GM18909 (cell line): Measurements from ENCODE around the gene TNPO3.
"Not testable (repeated sequence)": the region's sequence is repeated elsewhere in the genome, so short reads cannot be mapped to it uniquely, and the experiment has no call there.

Experiments
- ATAC-seq: cut with Tn5 transposase; IDR thresholded peaks from one replicate; pipeline ENCODE4 v1.9.1; 2021; ENCODE audit warnings: mild to moderate bottlenecking; ENCODE audit not compliant: unreplicated experiment, poor library complexity

TNPO3 gene

DNA sequence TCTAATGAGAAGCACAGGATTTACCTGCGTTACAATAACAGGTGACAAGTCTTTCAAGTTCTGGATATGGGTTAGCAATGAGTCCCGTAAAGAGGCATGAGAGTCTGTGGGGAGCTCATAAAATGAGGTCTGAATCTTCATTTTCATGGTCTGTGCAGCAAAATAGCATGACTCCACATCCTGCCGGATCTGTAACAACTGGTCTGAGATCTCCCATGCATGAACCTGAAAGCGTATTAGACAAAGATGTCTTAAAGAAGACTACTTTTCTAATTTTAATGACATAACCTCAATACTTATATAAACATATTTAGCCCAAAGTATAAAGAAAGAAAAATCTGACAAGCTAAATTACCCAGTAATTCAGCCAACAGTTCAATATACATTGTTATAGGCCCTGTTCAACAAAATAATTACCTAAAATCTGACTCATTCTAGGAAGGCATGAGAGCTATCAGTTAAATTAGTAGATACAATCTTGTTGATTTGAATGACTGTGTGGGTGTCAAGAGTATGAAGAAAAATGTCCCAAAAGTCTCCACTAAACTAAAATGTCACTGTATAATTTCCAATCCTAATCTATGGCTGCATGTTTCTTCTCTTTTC, 36.9 kb downstream of the TNPO3 start:
- ATAC-seq: peak; percentile 78

DNA sequence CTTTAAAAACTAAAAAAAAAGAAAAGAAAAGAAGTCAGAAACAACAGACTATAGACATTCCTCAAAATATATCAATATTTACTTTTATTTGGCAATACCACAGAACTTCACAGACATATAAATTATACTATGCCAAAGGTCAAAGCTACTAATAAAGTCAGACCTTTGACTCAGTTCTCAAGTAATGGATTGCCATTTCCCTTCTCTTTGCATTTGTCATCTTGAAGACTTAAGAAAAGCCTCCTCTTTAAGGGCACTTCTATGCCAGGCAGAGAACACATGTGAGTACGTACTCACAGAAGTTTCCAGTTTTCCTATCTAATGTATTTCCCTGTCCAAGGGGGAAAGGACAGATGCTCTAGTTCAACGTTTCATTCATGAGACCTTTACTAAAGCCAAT, 37.6 kb downstream of the TNPO3 start:
- peak; percentile 6 for ATAC-seq

DNA sequence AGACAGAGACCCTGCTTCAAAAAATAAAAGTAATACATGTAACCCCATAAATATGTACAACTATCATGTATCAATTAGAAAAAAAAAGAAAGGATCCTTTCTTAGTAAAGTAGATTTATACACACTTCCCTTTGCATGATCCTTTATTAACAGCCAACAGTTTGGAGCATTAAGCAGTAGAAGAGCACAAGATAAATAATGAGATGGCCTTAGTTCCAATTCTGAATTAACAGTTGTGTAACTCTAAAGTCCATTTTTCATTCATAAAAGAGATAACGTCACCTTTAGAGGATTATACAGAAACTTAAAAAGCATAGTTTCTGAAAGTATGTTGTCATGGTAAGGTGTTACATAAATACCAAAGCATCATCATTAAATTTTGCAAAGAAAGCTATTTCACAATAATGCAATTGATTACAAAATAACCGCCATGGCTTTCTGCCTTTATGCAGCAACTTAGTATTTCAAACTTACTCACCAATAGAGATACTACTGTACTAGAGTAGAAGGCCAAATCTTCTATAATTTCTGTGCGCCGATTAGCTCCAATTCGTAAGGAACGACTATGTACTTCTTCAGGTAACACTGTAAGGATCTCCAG, 40.3 kb downstream of the TNPO3 start:
- ATAC-seq: no peak

DNA sequence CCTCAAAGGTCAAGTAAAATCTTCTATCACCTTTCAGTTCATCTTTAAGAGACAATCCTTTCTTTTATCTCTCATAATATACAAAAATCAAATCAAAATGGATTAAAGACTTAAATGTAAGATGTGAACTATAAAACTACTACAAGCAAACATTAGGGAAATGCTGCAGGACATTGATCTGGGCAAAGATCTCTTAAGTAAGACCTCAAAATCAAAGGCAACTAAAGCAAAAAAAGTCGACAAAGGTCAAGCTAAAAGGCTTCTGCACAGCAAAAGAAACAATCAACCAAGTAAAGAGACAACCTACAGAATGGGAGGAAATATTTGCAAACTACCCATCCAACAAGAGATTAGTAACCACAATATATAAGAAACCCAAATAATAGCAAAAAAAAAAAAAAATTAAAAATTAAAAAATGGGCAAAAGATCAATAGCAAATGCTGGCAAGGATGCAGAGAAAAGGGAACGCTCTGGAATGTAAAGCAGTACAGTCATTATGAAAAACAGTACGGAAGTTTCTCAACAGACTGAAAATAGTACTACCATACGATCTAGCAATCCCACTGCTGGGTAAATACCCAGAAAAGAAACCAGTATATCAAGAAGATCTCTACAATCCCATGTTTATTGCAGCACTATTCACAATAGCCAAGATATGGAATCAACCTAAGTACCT, 41.7 kb downstream of the TNPO3 start:
- no peak for ATAC-seq

DNA sequence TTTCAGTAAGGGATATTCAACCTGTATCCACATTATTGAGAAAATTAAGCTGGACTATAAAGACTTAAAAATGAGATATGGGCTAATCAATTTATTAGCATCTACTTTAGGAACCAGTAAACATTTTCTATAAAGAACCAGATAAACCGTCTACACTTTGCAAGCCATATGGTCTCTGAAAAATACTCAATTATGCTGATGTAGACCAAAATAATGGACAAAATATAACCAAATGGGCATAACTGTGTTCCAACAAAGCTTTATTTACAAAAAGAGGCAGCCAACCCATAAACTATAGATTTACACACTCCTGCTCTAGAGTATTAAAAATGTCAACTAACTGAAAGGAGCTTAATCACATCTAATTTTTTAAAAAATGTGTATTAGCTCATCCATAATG, 42.3 kb downstream of the TNPO3 start:
- no peak for ATAC-seq

DNA sequence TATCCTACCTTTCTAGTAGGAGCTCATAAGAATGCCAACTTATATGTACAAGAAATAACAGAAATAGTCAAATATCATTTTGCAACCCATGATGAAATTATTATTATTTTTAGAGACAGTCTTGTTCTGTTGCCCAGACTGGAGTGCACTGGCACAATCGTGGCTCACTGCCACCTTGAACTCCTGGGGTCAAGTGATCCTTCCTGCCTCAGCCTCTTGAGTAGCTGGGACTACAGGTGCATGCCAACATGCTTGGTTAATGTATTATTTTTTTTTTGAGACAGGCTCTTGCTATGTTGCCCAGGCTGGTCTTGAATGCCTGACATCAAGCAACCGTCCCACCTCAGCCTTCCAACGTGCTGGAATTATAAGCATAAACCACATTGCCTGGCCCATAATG, 44.8 kb downstream of the TNPO3 start:
- ATAC-seq: no peak

DNA sequence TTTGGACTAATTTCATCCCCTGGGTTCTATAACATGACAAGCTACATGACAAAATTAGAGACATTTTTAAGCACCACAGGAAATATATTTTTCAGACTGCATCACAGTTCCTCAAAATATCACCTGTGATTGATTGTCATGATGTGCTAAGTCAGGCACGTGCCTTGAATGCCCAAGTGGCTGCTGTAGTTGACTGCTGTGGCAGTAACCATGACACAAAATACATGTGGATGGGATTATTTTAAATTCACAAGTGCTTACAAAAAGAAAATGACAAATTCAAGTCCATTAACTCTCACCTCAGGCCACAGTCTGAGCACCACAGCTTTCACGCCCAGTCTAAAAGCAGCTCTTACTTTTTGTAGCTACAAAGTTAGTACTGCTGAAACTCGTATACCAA, 45.5 kb downstream of the TNPO3 start:
- ATAC-seq: peak; percentile 74

DNA sequence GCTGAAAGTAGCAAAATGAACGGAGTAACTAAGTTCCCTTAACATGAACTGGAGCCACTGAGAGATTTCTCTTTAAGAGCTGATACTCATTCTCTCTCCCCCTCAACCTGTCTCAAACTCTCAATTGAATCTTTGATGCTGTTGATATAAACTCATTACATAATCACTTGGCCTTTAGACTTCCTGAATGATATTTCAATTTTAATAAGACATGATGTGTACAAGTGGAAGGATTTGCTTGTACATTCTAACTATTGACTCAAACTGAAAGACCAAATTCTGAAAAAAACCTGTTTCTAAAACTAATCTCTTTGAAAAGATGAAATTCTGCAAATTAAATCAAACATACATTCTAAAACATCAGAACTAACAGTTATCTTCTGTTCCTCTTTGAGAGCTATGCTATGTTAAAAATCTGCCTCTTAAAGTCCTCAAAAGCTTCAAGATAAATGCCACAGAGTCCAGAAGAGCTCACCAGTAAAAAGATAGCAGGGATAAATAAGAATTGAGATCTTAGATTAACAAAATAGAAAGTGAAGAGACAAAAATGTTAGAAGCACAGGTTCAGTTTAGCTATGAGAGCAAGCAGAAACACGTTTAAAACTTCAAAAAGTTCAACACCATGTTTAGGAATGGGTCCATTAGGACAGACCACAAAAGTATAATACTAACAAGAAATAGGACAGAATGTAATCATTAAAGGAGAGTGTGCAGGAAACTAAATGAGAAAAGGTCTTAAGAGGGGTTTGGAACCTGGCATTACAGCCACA, 46.1 kb downstream of the TNPO3 start:
- ATAC-seq: peak; percentile 14

DNA sequence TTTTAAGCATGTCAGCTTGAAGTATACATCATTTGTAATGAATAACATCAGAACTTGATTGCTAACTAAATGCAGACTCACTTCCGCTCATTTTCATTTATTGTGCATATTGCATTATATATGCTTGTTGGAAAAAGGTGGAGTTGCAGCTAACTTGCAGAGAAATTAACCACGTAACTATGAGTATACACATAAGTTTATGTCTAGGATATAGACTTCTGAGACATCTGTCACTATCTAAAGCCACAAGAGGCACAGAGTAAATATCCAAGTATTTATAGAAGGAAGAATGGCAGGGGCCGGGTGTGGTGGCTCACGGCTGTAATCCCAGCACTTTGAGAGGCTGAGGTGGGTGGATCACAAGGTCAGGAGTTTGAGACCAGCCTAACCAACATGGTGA, 47.3 kb downstream of the TNPO3 start:
- no peak for ATAC-seq

DNA sequence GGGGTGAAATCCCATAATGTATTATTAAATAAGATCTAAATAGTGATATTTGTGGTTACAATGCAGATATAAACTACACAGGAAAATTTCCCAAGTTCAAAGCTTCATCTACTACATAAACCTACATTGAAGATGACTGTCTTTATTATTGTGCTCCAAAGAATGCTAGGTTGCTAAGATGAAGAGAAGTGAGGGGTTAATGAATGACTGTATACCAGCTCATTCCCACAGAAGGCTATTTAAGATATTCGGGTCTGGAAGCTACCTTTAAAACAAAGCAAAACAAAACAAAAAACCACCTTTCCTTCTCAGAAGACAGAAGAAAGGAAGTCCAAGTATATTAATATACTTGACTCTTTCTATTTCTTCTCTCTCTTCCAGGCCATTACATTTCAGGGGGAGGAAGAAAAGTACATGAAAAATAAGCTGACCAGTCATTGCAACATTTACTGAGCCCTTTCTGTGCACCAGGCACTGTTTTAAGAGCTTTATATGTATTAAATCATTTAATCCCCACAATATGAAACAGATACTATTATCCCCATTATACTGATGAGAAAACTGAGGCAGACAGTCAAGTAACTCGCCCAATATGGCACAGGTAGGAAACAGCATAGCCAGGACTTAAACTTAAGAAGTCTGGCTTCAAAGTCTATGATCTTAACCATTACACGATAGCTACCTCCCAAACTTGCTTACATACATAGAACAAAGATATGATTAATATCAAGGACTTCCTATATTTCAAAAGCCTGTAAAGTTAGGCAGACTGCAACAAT, 48.1 kb downstream of the TNPO3 start:
- no peak for ATAC-seq

DNA sequence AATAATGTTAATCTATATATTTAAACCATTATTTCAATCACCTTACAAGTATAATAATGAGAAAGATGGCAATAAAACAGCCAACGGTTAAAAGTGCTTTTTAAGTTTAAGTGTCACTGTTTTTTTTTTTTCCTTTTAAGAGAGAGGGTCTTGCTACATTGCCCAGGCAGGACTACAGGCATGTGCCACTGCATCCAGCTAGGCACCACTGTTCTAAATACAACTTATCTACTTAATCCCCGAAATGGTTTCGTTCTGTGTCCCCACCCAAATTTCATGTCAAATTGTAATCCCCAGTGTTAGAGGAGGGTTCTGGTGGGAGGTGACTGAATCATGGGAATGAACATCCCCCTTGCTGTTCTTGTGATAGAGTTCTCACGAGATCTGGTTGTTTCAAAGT, 49.7 kb downstream of the TNPO3 start:
- no peak for ATAC-seq

DNA sequence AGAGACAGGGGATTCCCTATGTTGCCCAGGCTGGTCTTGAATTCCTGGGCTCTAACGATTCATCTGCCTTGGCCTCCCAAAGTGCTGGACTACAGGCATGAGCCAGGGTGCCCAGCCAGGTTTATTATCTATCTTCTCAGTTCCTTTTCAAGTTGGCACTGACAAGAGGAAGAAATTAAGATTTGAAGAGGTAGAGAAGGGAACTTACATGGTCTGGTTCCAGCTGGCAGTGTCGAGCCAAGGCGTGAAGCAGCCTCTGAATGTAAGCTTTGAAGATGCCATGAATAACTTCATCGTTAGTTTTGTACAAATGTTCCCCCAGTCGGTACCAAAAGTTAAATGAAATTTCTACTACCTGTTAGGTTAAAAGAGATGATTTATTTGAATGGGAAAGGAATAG, 57.7 kb downstream of the TNPO3 start:
- no peak for ATAC-seq

DNA sequence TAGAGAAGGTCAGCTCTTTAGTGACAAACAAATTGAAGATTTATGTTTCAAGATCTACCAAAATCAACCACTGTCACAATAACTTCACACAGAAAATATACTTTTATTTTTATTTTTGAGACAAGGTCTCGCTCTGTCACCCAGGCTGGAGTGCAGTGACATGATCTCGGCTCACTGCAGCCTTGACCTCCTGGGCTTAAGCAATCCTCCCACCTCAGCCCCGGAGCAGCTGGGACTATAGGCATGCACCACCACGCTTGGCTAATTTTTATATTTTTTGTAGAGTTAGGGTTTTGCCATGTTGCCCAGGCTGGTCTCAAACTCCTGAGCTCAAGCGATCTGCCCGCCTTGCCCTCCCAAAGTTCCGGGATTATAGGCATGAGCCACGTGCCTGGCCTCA, 60.4 kb downstream of the TNPO3 start:
- ATAC-seq: not testable (repeated sequence)

DNA sequence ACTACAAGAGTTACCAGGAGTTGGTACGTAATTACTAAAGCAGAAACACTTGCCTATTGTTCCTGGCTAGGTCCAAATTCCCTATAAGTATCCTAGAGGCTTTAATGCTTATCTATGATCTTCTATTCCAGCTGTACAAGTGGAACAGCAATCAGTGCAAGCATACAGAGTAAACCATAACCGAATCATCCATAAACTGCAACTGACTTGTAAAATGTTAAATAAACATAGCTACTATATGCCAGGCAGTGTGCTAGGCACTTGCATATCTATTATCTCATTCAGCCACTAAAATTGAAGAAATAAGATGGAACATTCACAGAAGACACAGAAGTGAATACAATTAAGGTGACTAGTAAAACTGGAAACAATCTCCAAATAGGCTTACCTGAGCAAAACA, 61.5 kb downstream of the TNPO3 start:
- ATAC-seq: no peak

DNA sequence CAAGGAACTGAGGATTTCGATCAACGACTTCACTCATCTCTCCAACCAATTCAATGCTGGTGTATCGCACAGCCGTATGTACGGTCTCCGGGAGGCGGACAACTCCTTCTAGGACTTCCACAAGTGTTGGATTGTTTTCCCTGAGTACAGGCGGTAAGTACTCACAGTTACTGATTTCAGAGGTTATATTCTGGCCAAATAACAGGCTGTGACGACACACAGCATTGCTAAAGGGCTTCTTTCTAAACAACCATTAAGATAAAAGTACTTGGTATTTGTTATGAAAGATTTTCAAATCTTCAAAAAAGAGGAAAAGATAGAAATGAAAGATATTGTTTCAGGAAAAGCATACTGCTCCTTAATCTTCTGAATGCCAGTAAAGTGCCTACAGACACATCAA, 65.0 kb downstream of the TNPO3 start:
- ATAC-seq: no peak

DNA sequence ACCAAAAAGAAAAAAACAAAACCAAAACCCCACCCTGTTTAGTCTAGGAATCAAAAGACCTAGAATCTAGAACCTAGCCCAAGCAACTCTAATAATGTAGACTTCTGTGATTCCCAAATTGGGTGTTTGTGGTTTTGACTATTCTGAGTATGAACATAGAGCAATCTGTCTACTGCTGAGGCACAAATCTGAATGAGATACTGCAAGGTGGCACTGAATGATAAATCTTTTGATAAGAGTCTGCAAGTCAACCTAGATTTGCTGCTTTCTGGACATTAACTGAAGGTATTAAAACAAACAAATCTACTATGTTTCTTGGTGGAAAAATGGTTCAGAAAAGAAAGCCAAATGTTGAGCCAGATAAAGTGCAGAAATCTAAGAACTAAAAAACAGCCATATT, 66.5 kb downstream of the TNPO3 start:
- ATAC-seq: no peak

DNA sequence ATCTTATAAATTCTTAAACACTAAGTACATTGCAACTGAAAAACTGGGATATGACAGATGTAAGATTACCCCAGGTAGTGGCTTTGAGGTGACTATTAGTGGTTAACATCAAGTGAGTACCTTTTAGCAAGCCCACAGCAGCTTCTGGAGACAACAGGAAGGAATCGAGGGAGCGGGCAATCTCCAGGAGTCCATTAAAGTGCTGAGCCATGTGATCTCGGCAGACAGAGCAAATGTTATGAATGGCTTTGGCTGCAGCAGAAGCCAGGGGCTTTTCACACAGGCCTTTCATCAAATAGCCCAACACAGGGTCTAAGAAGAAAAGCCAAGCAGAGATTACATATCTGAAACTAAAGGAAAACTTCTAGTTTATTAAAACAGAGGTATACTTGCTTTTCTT, 68.3 kb downstream of the TNPO3 start:
- no peak for ATAC-seq

DNA sequence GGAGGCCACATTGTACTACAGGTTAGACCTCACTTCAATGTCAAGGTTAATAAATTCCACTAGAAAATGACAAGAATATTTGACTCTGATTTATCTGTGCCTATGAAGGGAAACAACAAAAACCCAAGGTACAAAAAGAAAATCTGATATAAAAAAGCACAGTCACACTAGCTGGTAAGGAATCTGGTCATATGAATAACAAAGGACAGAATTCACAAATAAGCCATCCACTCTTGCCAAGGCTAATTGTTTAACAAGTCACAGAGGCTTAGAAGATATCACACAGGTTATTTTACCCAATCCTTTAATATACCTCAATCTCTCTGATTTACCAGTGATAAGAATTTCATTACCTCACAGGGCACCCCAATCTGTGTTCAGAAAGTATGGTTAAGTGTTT, 69.3 kb downstream of the TNPO3 start:
- ATAC-seq: no peak

DNA sequence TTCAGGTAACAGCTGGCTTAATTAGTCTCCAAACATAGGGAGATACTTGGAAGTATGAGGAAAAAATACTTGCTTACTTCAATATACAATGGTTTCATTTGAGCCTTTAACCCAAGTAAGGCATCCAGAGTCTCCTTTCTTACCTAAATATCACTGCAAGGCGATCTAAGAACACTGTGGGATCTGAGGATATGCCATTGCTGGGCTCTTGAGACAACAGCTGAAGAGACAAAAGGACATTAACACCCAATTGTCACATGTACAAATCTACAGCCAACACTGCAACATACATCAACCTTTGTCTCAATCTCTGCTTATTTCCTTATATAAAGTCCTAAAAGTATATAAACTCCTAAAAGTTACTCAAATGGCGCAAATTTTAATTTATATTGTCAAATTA, 72.8 kb downstream of the TNPO3 start:
- ATAC-seq: no peak

DNA sequence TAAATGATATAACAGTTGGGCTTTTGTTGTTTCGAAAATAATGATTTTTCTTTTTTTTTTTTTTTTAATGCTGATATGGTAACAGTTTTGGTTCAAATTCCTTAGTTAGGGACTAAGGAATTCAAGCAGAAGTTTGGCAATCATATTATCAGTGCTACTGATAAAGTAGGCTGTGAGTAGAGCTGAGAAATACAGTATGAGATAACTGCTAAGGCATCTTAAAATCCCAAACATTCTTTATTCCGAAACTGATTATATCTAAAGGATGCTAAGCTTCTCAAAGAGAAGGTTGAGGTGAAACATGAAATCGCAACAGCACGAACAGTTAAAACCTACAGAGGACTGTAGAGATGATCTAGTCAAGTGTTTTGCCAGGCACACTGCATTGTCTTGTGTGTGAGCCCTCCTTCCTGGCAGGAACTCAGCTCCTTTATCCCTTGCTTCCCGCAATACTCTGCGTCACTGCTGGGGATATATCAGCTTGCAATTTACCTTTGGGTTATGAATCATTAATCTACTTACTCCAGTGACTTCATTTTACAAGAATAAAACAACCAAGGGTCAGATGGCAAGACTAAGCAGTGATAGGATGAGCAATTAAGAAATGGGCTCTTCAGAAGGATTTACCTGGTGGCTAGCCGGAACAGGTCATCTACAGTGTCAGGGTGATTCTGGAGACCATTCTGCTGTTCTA, 80.5 kb downstream of the TNPO3 start:
- no peak for ATAC-seq
